Endothelial cell of umbilical vein (primary cell): Measurements from ENCODE around the gene DDOST. TPM values are rescaled to one million over a fixed set of nuclear protein-coding genes. Genes with fewer than 3 reads are reported as not detected.
"Not testable (repeated sequence)": the region's sequence is repeated elsewhere in the genome, so short reads cannot be mapped to it uniquely, and the experiment has no call there.

Experiments
- BruUV-seq: library from RNA; stranded (reverse); fragments of 400-500 nt; replicated peaks from 2 replicates; lab custom pipeline; 2021; lab: Mats Ljungman, UMichigan
- CTCF ChIA-PET: fragments of 300-600, 350-600 bp; sonication (Branson Sonifier 250); formaldehyde crosslinking; loops from one replicate; lab custom pipeline; 2021; ENCODE audit warnings: antibody characterized with exemption, inconsistent platforms; lab: Charles Lee
- POLR2A ChIA-PET: fragments of 300-600, 350-600 bp; sonication (Branson Sonifier 250); formaldehyde crosslinking; loops from one replicate; lab custom pipeline; 2021; ENCODE audit warnings: antibody characterized with exemption, inconsistent platforms; lab: Charles Lee
- DNase-seq: peaks from one replicate; pipeline ENCODE4 v3.0.0-alpha.2; 2011; ENCODE audit warnings: low read depth, low spot score
- FAIRE-seq: peaks from 2 replicates; lab custom pipeline; 2011; peaks lifted over from hg19 to GRCh38; lab: Jason Lieb, UNC
- H2AFZ ChIP-seq: 2 replicates; pipeline ENCODE4 v1.6.0; 2012; ENCODE audit warnings: low read depth, low read length, control low read depth, inconsistent platforms
- H3K27ac ChIP-seq: 2 replicates; pipeline ENCODE4 v1.5.1; 2011; ENCODE audit warnings: low read depth, mild to moderate bottlenecking, control low read depth, low read length, moderate library complexity; ENCODE audit not compliant: insufficient read depth
- H3K27me3 ChIP-seq, 2 experiments: 2 replicates each; pipeline versions ENCODE4 v1.6.0 to v1.6.1; 2011; ENCODE audit warnings: low read length in 2 of 2, mixed read lengths in 1 of 2; ENCODE audit not compliant: control insufficient read depth in 2 of 2, insufficient read depth in 2 of 2
- H3K36me3 ChIP-seq, 2 experiments: 2 replicates in 1 of 2; 3 replicates in 1 of 2; pipeline ENCODE4 v1.5.1; 2011; ENCODE audit warnings: low read length in 2 of 2, mild to moderate bottlenecking in 1 of 2, moderate library complexity in 1 of 2; ENCODE audit not compliant: control insufficient read depth in 2 of 2, insufficient read depth in 2 of 2; ENCODE audit errors: extremely low read depth in 1 of 2
- H3K4me1 ChIP-seq: 3 replicates; pipeline ENCODE4 v1.5.1; 2011; ENCODE audit warnings: mild to moderate bottlenecking, low read length; ENCODE audit not compliant: control insufficient read depth, insufficient read depth; ENCODE audit errors: extremely low read depth
- H3K4me2 ChIP-seq: 2 replicates; pipeline ENCODE4 v1.6.1; 2011; ENCODE audit warnings: low read length, control low read depth, mixed read lengths; ENCODE audit not compliant: insufficient read depth
- H3K4me3 ChIP-seq, 3 experiments: fragments of 200-600 bp in 1 of 3; sonication (generic), shearing (Covaris generic) in 1 of 3; replicated peaks in 1 of 3; 2 replicates each; pipeline ENCODE4 v1.5.1; 2011 to 2016; ENCODE audit warnings: control low read depth in 3 of 3, low read length in 3 of 3, mild to moderate bottlenecking in 2 of 3, inconsistent platforms in 1 of 3, low read depth in 1 of 3, moderate library complexity in 1 of 3; ENCODE audit not compliant: insufficient read depth in 1 of 3
- H3K79me2 ChIP-seq: 2 replicates; pipeline ENCODE4 v1.6.0; 2012; ENCODE audit warnings: low read length, inconsistent platforms; ENCODE audit not compliant: control insufficient read depth, insufficient read depth
- H3K9ac ChIP-seq: replicated peaks from 2 replicates; pipeline ENCODE3; 2011; ENCODE audit warnings: low read length, control low read depth; ENCODE audit not compliant: insufficient read depth; ENCODE audit errors: extremely low read depth
- H3K9me1 ChIP-seq: replicated peaks from 3 replicates; pipeline ENCODE4 v1.6.0; 2011; ENCODE audit warnings: mild to moderate bottlenecking, low read length; ENCODE audit not compliant: control insufficient read depth, insufficient read depth; ENCODE audit errors: extremely low read depth
- H3K9me3 ChIP-seq: replicated peaks from 2 replicates; pipeline ENCODE4 v1.5.1; 2012; ENCODE audit warnings: low read length, inconsistent platforms; ENCODE audit not compliant: control insufficient read depth, insufficient read depth
- H4K20me1 ChIP-seq: replicated peaks from 2 replicates; pipeline ENCODE3; 2011; ENCODE audit warnings: mild to moderate bottlenecking, low read length; ENCODE audit not compliant: control insufficient read depth, insufficient read depth; ENCODE audit errors: extremely low read depth
- CTCF ChIP-seq, 2 donors: IDR thresholded peaks; 1 replicate in 1 of 2; 2 replicates in 1 of 2; pipeline ENCODE4 v1.5.1; 2011; ENCODE audit warnings: low read length in 2 of 2, mild to moderate bottlenecking in 2 of 2, moderate library complexity in 2 of 2, control low read depth in 1 of 2, inconsistent platforms in 1 of 2, low read depth in 1 of 2; ENCODE audit not compliant: insufficient read depth in 1 of 2; ENCODE audit errors: extremely low read depth in 1 of 2
- EZH2 ChIP-seq: IDR thresholded peaks from 2 replicates; pipeline ENCODE4 v1.6.1; 2012; ENCODE audit warnings: borderline replicate concordance, low read depth, mild to moderate bottlenecking, moderate library complexity, low read length, inconsistent platforms; ENCODE audit not compliant: severe bottlenecking
- FOS ChIP-seq: IDR thresholded peaks from 2 replicates; pipeline ENCODE4 v1.6.1; 2011; ENCODE audit warnings: mild to moderate bottlenecking, low read length, moderate library complexity, borderline replicate concordance; ENCODE audit not compliant: insufficient read depth
- GATA2 ChIP-seq: IDR thresholded peaks from 2 replicates; pipeline ENCODE4 v1.7.0; 2011; ENCODE audit warnings: low read depth, mild to moderate bottlenecking, moderate library complexity, mixed read lengths, low read length; ENCODE audit not compliant: insufficient read length, insufficient read depth
- JUN ChIP-seq: IDR thresholded peaks from 2 replicates; pipeline ENCODE4 v1.6.1; 2011; ENCODE audit warnings: borderline replicate concordance, low read depth; ENCODE audit not compliant: insufficient read length, insufficient read depth
- MYC ChIP-seq: IDR thresholded peaks from one replicate; pipeline ENCODE4 v1.6.1; 2011; ENCODE audit warnings: mild to moderate bottlenecking, low read depth, low read length
- POLR2A ChIP-seq: IDR thresholded peaks from 2 replicates; pipeline ENCODE4 v1.6.1; 2012; ENCODE audit warnings: low read depth, mild to moderate bottlenecking, control low read depth, low read length
- POLR2AphosphoS5 ChIP-seq: IDR thresholded peaks from 2 replicates; pipeline ENCODE4 v1.6.1; 2012; ENCODE audit warnings: low read depth, mild to moderate bottlenecking, control low read depth, low read length, moderate library complexity; ENCODE audit not compliant: insufficient read depth
- dilution Hi-C: fragments of 300-500 bp; cut with MboI; formaldehyde crosslinking; loops from one replicate; pipeline ENCODE4 v1.15.0; 2019; ENCODE audit warnings: low sequenced_read_pairs; ENCODE audit not compliant: extremely low pct_ligation_motif_present
- intact Hi-C: fragments of 100-400 bp; cut with micrococcal nuclease; formaldehyde crosslinking; loops from one replicate; pipeline ENCODE4 v1.10.0; 2022
- polyA plus RNA-seq, 4 experiments: library from polyadenylated mRNA; depleted of rRNA in 3 of 4; stranded (reverse) in 3 of 4; unstranded in 1 of 4; fragments of >200 nt; gene quantifications; 2 replicates each; pipeline versions ENCODE4 v1.2.1 to v1.2.3, GENCODE V29; 2011 to 2012; ENCODE audit warnings: missing spikeins in 1 of 4
- total RNA-seq: library from RNA; stranded (reverse); gene quantifications from 2 replicates; pipeline ENCODE4 v1.2.3, GENCODE V29; 2021
- TF ChIP-seq, protein P1 (sequence below): IDR thresholded peaks from 2 replicates; pipeline ENCODE4 v1.6.1; 2011; ENCODE audit not compliant: insufficient read depth, insufficient read length

The DDOST gene
- total and polyA plus RNA-seq, 2 donors (not counting 3 experiments of a cell fraction or from before 2014, with no cell fraction given): 319 to 533 TPM

GRCh38 chr1:20678599-20678998, 17.4 kb upstream of the DDOST start:
- Histone ChIP-seq H3K79me2 (no peaks in the 10 kb centered on the region), H3K36me3 (no peaks in the 10 kb centered on the region), H3K27me3 (peaks cover 0 to 4% of the 10 kb centered on the region in 2 experiments), H3K27ac (no peak overlapping the region), H3K4me2 (no peak overlapping the region), H3K9ac (no peak overlapping the region), H3K9me3 (no peaks in the 10 kb centered on the region), H3K4me1 (no peaks in the 10 kb centered on the region), H3K9me1 (no peaks in the 10 kb centered on the region), H3K4me3 (no peak overlapping the region), H4K20me1 (no peaks in the 10 kb centered on the region), H2AFZ (no peak overlapping the region)
- dilution Hi-C loops: no loop called here
- no TSS peak for BruUV-seq
- ChIA-PET POLR2A (no interaction called here), CTCF (no interaction called here)
- FAIRE-seq (no peak), DNase-seq (no peak)
- intact Hi-C loops: no loop called here
- TF ChIP-seq, protein P1, sequence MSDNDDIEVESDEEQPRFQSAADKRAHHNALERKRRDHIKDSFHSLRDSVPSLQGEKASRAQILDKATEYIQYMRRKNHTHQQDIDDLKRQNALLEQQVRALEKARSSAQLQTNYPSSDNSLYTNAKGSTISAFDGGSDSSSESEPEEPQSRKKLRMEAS: no peak
- TF ChIP-seq JUN (no peak), POLR2A (no peak), POLR2AphosphoS5 (no peak), GATA2 (no peak), MYC (no peak), FOS (no peak), EZH2 (no peak), CTCF (IDR thresholded peaks at IDR 0.05; ENCODE audit: extremely low read depth in 1 of 2, insufficient read depth in 1 of 2, low read depth in 1 of 2, low read length in 2 of 2) (no peak)

DNA sequence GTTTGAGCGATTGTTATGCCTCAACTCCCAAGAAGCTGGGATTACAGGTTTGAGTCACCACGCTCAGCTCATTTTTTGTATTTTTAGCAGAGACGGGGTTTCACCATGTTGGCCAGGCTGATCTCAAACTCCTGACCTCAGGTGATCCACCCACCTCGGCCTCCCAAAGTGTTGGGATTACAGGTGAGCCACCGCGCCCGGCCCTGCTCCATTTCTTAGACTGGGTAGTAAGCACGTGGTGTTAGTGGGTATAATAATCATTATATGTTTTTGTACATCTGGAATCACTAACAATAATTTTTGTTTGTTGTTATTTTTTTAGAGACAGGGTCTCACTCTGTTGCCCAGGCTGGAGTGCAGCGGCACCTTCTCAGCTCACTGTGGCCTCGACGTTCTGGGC, 12.5 kb upstream of the DDOST start:
- dilution Hi-C loops, intact Hi-C loops, H3K9ac ChIP-seq, BruUV-seq, H4K20me1 ChIP-seq, H3K79me2 ChIP-seq, H3K27me3 ChIP-seq, H3K9me1 ChIP-seq, FAIRE-seq, H3K36me3 ChIP-seq, H3K27ac ChIP-seq, H2AFZ ChIP-seq, H3K9me3 ChIP-seq, H3K4me2 ChIP-seq, DNase-seq, POLR2A ChIA-PET, H3K4me1 ChIP-seq, H3K4me3 ChIP-seq: not testable (repeated sequence)
- CTCF ChIA-PET: interaction anchor here (1.7 kb wide), 1 partner anchor 522 kb away, joined by 4 read pairs; no protein-coding TSS in a partner anchor
